HepG2 (cell line): Measurements from ENCODE around the gene APBB1. TPM values are rescaled to one million over a fixed set of nuclear protein-coding genes. Genes with fewer than 3 reads are reported as not detected.

Experiments
- MAX ChIP-seq: IDR thresholded peaks from 2 replicates; pipeline ENCODE4 v1.6.1; 2012; ENCODE audit warnings: inconsistent platforms
- MXI1 ChIP-seq: IDR thresholded peaks from 3 replicates; pipeline ENCODE4 v1.6.1; 2012; ENCODE audit warnings: low read depth, low read length, inconsistent platforms, borderline replicate concordance
- NFIB ChIP-seq: sonication (generic); formaldehyde crosslinking; IDR thresholded peaks from 2 replicates; pipeline ENCODE4 v1.9.0; 2021; ENCODE audit warnings: missing genetic modification reagents, mild to moderate bottlenecking, borderline replicate concordance
- PATZ1 ChIP-seq: sonication (generic); formaldehyde crosslinking; IDR thresholded peaks from 2 replicates; pipeline ENCODE4 v1.4.0; 2020; ENCODE audit warnings: missing genetic modification reagents
- RERE ChIP-seq: IDR thresholded peaks from 2 replicates; pipeline ENCODE4 v1.6.1; 2016; ENCODE audit warnings: low read depth, missing genetic modification reagents, missing compliant biosample characterization
- SYNCRIP ChIP-seq: fragments of 200-400 bp; formaldehyde crosslinking; IDR thresholded peaks from 2 replicates; pipeline ENCODE4 v1.6.1; 2018; ENCODE audit warnings: mild to moderate bottlenecking, low read depth, low read length; ENCODE audit not compliant: insufficient read depth
- ZBTB10 ChIP-seq: sonication (generic); formaldehyde crosslinking; IDR thresholded peaks from 2 replicates; pipeline ENCODE4 v1.4.0; 2020; ENCODE audit warnings: missing genetic modification reagents, borderline replicate concordance
- ZNF609 ChIP-seq: sonication (generic); formaldehyde crosslinking; IDR thresholded peaks from 2 replicates; pipeline ENCODE4 v1.4.0; 2020; ENCODE audit warnings: mild to moderate bottlenecking, missing genetic modification reagents, borderline replicate concordance
- ZNF792 ChIP-seq: IDR thresholded peaks from 2 replicates; pipeline ENCODE4 v1.6.1; 2016
- ZSCAN12 ChIP-seq: sonication (generic); formaldehyde crosslinking; IDR thresholded peaks from 2 replicates; pipeline ENCODE4 v1.9.0; 2021; ENCODE audit warnings: mild to moderate bottlenecking, missing genetic modification reagents
- polyA plus RNA-seq, 8 experiments: library from polyadenylated mRNA; depleted of rRNA in 3 of 8; stranded (reverse) in 7 of 8; unstranded in 1 of 8; fragments of >200 nt; fragmentation: Illumina TruSeq in 4 of 8; extraction: Trizol in 4 of 8; gene quantifications; 2 replicates each; pipeline versions ENCODE4 v1.2.1 to v1.2.3, GENCODE V29; 2011 to 2016; ENCODE audit warnings: low read depth in 4 of 8, missing spikeins in 1 of 8, mixed read lengths in 1 of 8; ENCODE audit not compliant: insufficient read depth in 1 of 8
- total RNA-seq, 5 experiments: library from RNA; depleted of rRNA; stranded (reverse); fragments of >200 nt; fragmentation: Illumina TruSeq; extraction: Trizol; gene quantifications; 2 replicates each; pipeline ENCODE4 v1.2.3, GENCODE V29; 2016; ENCODE audit warnings: low read depth in 1 of 5

APBB1 gene
- total and polyA plus RNA-seq, 2 of the 13 experiments (the other 11 are each of a cell fraction or from before 2014, with no cell fraction given) = 1.7 to 3.5 TPM

GRCh38 chr11:6353367-6353987, 65.4 kb downstream of the APBB1 start (continued):
- 0 out of 2 replicates have a peak, but pooled peaks have one; percentile 20 for TF ChIP-seq RERE (CRISPR knock-in tag)
- peak; percentile 69 for TF ChIP-seq PATZ1 (CRISPR knock-in tag)
- TF ChIP-seq NFIB = no peak
- no peak for TF ChIP-seq SYNCRIP
- peak; percentile 41; the same call in 1 of the 3 replicates for TF ChIP-seq MXI1
- peak; percentile 59; the same call in 1 of the 2 replicates for TF ChIP-seq ZNF792 (CRISPR knock-in tag)
- TF ChIP-seq ZNF609 (CRISPR knock-in tag) = peak; percentile 52; the same call in 1 of the 2 replicates
- peak; percentile 31; the same call in 1 of the 2 replicates for TF ChIP-seq MAX
- TF ChIP-seq ZBTB10 (CRISPR knock-in tag) = no peak
- no peak for TF ChIP-seq ZSCAN12
